H9 (cell line): ENCODE data around the gene MUSTN1. TPM values are rescaled to one million over a fixed set of nuclear protein-coding genes. Genes with fewer than 3 reads are reported as not detected.

Source experiments
- DNase-seq: peaks from one replicate; pipeline ENCODE4 v3.0.0-alpha.2; 2017
- H2AFZ ChIP-seq: one replicate; pipeline ENCODE4 v1.6.1; 2013; ENCODE audit warnings: mild to moderate bottlenecking, low read length, control low read depth, moderate library complexity
- H2AK5ac ChIP-seq: 2 replicates; pipeline ENCODE4 v1.6.1; 2013; ENCODE audit warnings: low read length, control low read depth, mixed read lengths; ENCODE audit not compliant: insufficient read length
- H2BK120ac ChIP-seq: one replicate; pipeline ENCODE4 v1.6.1; 2013; ENCODE audit warnings: low read depth, mild to moderate bottlenecking, low read length, control low read depth, inconsistent platforms; ENCODE audit not compliant: poor library complexity, severe bottlenecking
- H2BK12ac ChIP-seq: 2 replicates; pipeline ENCODE4 v1.6.1; 2013; ENCODE audit warnings: low read length, control low read depth, mixed read lengths, low read depth; ENCODE audit not compliant: insufficient read length
- H2BK15ac ChIP-seq: 2 replicates; pipeline ENCODE4 v1.6.1; 2013; ENCODE audit warnings: low read depth, low read length, control low read depth
- H2BK20ac ChIP-seq: one replicate; pipeline ENCODE4 v1.6.1; 2013; ENCODE audit warnings: low read depth, mild to moderate bottlenecking, low read length, control low read depth, inconsistent platforms; ENCODE audit not compliant: poor library complexity, severe bottlenecking
- H2BK5ac ChIP-seq: 2 replicates; pipeline ENCODE4 v1.6.1; 2013; ENCODE audit warnings: low read length, control low read depth, mixed read lengths; ENCODE audit not compliant: insufficient read length
- H3K14ac ChIP-seq: 2 replicates; pipeline ENCODE4 v1.6.1; 2013; ENCODE audit warnings: low read length, control low read depth; ENCODE audit not compliant: insufficient read depth
- H3K18ac ChIP-seq: 2 replicates; pipeline ENCODE4 v1.6.1; 2013; ENCODE audit warnings: low read depth, mild to moderate bottlenecking, mixed read lengths, low read length, control low read depth; ENCODE audit not compliant: insufficient read length
- H3K23ac ChIP-seq: 2 replicates; pipeline ENCODE4 v1.6.1; 2013; ENCODE audit warnings: low read length, control low read depth, mixed read lengths, low read depth; ENCODE audit not compliant: insufficient read length
- H3K23me2 ChIP-seq: 2 replicates; pipeline ENCODE4 v1.6.1; 2013; ENCODE audit warnings: low read depth, mild to moderate bottlenecking, mixed read lengths, low read length, control low read depth; ENCODE audit not compliant: insufficient read length, poor library complexity, severe bottlenecking
- H3K27ac ChIP-seq: 2 replicates; pipeline ENCODE4 v1.5.1; 2013; ENCODE audit warnings: low read length, control low read depth, mixed read lengths, low read depth; ENCODE audit not compliant: insufficient read length
- H3K27me3 ChIP-seq: 2 replicates; pipeline ENCODE4 v1.6.1; 2013; ENCODE audit warnings: low read length, control low read depth, inconsistent platforms; ENCODE audit not compliant: insufficient read depth
- H3K4ac ChIP-seq: 2 replicates; pipeline ENCODE4 v1.6.1; 2013; ENCODE audit warnings: low read depth, mild to moderate bottlenecking, control low read depth, inconsistent platforms, low read length, moderate library complexity
- H3K4me1 ChIP-seq: 2 replicates; pipeline ENCODE4 v1.6.1; 2013; ENCODE audit warnings: low read length, control low read depth, inconsistent platforms; ENCODE audit not compliant: insufficient read depth
- H3K4me2 ChIP-seq: 2 replicates; pipeline ENCODE4 v1.6.1; 2013; ENCODE audit warnings: low read length, control low read depth, mixed read lengths; ENCODE audit not compliant: insufficient read length, insufficient read depth
- H3K56ac ChIP-seq: 2 replicates; pipeline ENCODE4 v1.6.1; 2013; ENCODE audit warnings: low read depth, mild to moderate bottlenecking, mixed read lengths, low read length, control low read depth; ENCODE audit not compliant: insufficient read length
- H3K79me1 ChIP-seq: 2 replicates; pipeline ENCODE4 v1.6.1; 2013; ENCODE audit warnings: low read depth, mild to moderate bottlenecking, moderate library complexity, low read length, control low read depth, inconsistent platforms; ENCODE audit not compliant: insufficient read depth, poor library complexity, severe bottlenecking
- H3K79me2 ChIP-seq: 2 replicates; pipeline ENCODE4 v1.6.1; 2013; ENCODE audit warnings: low read length, control low read depth, inconsistent platforms; ENCODE audit not compliant: insufficient read depth
- H3K9ac ChIP-seq: 2 replicates; pipeline ENCODE4 v1.6.1; 2013; ENCODE audit warnings: low read length, control low read depth, mixed read lengths; ENCODE audit not compliant: insufficient read length; ENCODE audit errors: extremely low read depth
- H3K9me3 ChIP-seq: one replicate; pipeline ENCODE4 v1.6.1; 2013; ENCODE audit warnings: low read depth, low read length, inconsistent platforms; ENCODE audit not compliant: control insufficient read depth
- H3T11ph ChIP-seq: one replicate; pipeline ENCODE4 v1.6.1; 2013; ENCODE audit warnings: mild to moderate bottlenecking, low read length, control low read depth, inconsistent platforms
- H4K20me1 ChIP-seq: one replicate; pipeline ENCODE4 v1.6.1; 2013; ENCODE audit not compliant: control insufficient read depth, insufficient read length, insufficient read depth
- H4K5ac ChIP-seq: 2 replicates; pipeline ENCODE4 v1.6.1; 2013; ENCODE audit warnings: low read depth, mild to moderate bottlenecking, mixed read lengths, low read length, control low read depth; ENCODE audit not compliant: insufficient read length
- H4K8ac ChIP-seq: replicated peaks from 2 replicates; pipeline ENCODE4 v1.6.1; 2013; ENCODE audit warnings: low read length, control low read depth, mixed read lengths, low read depth; ENCODE audit not compliant: insufficient read length
- H4K91ac ChIP-seq: 2 replicates; pipeline ENCODE4 v1.6.1; 2013; ENCODE audit warnings: low read depth, mild to moderate bottlenecking, moderate library complexity, mixed read lengths, low read length, control low read depth; ENCODE audit not compliant: insufficient read length
- H3K27ac Mint-ChIP-seq, 3 experiments: 2 replicates in 2 of 3; 3 replicates in 1 of 3; pipeline ENCODE4 v1.8.0; 2020 to 2021; ENCODE audit warnings: mixed read lengths in 3 of 3, mild to moderate bottlenecking in 1 of 3, moderate library complexity in 1 of 3
- H3K27me3 Mint-ChIP-seq: 2 replicates; pipeline ENCODE4 v1.8.0; 2021; ENCODE audit warnings: low read depth, mild to moderate bottlenecking, moderate library complexity, mixed read lengths
- H3K36me3 Mint-ChIP-seq, 3 experiments: 2 replicates in 2 of 3; 3 replicates in 1 of 3; pipeline ENCODE4 v1.8.0; 2020 to 2021; ENCODE audit warnings: low read depth in 3 of 3, mixed read lengths in 3 of 3; ENCODE audit not compliant: insufficient read depth in 1 of 3
- H3K4me1 Mint-ChIP-seq, 2 experiments: 2 replicates each; pipeline ENCODE4 v1.8.0; 2020; ENCODE audit warnings: mixed read lengths in 2 of 2
- H3K4me3 Mint-ChIP-seq, 2 experiments: 2 replicates in 1 of 2; 3 replicates in 1 of 2; pipeline ENCODE4 v1.8.0; 2020 to 2021; ENCODE audit warnings: mild to moderate bottlenecking in 2 of 2, mixed read lengths in 2 of 2, moderate library complexity in 1 of 2
- H3K9me3 Mint-ChIP-seq, 2 experiments: 2 replicates in 1 of 2; 3 replicates in 1 of 2; pipeline ENCODE4 v1.8.0; 2020; ENCODE audit warnings: mild to moderate bottlenecking in 2 of 2, mixed read lengths in 2 of 2, moderate library complexity in 1 of 2
- WGBS: extraction: QIAGEN DNeasy Blood & Tissue Kit; methylation state at CpG from one replicate; pipeline ENCODE4 v1.1.7; 2013; ENCODE audit warnings: missing lambda C conversion rate, low lambda C conversion rate, mixed read lengths; ENCODE audit not compliant: insufficient read length; ENCODE audit errors: extremely low coverage; 5-methylcytosine and 5-hydroxymethylcytosine counted together
- total RNA-seq: library from RNA; stranded (reverse); gene quantifications from 2 replicates; pipeline ENCODE4 v1.2.1, GENCODE V29; 2021
- TF ChIP-seq, protein P1 (sequence below): fragments of 200-600 bp; sonication (generic); conservative IDR thresholded peaks from 3 replicates; pipeline ENCODE4 v1.8.0; 2021; ENCODE audit warnings: antibody characterized with exemption, mild to moderate bottlenecking

MUSTN1 gene
- total RNA-seq, 1 experiment from 2014 or later, result 0.72 TPM

DNA sequence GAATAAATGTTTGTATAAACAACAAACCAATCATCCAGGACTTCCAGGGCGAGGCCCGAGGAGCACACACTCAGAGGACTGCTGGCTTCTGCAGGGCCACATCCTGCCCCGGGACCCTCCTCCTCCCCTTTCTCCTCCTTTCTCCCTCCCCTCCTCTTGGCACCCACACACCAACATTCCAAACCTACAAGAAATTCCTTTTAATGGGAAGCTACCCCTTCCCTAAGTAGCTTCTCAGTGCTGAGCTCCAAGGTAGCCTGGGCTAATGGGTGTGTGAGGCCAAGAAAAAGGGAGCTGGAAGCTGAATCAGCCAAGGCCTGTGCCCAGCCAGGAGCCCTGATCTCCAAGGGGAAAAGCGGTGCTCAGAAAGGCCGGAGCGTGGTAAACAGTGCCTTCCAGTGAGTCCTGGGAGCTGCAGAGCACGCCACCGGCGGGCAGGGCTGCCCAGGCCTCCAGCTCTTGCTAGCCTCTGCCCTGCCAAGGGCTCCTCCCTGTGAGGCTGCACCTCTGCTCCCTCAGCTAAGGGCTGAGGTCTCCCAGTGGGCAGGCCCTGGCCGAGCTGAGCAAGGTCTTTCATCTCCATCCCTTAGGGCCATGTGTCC lies 36.3 kb downstream of the MUSTN1 start:
- H3K27ac Mint-ChIP-seq, result no peak overlapping the region

More for the DNA sequence above, 36.3 kb downstream of the MUSTN1 start:
- Mint-ChIP-seq H3K4me3 (no peak overlapping the region), H3K27me3 (0 out of 2 replicates have a peak, but pooled peaks cover 2% of the 10 kb centered on the region), H3K9me3 (no peaks in the 10 kb centered on the region), H3K4me1 (peaks cover 6 to 8% of the 10 kb centered on the region in 2 experiments; a peak in 3 of 4 replicates), H3K36me3 (no peaks in the 10 kb centered on the region)
- Histone ChIP-seq H4K5ac (no peak overlapping the region), H2BK120ac (no peak overlapping the region), H3K4me2 (no peak overlapping the region), H4K8ac (no peak overlapping the region), H2BK12ac (no peak overlapping the region), H3K9me3 (no peaks in the 10 kb centered on the region), H3K56ac (no peak overlapping the region), H3K4me1 (no peaks in the 10 kb centered on the region), H3K23me2 (no peaks in the 10 kb centered on the region), H4K20me1 (no peaks in the 10 kb centered on the region), H3K27ac (no peak overlapping the region), H3K23ac (no peak overlapping the region), H2BK15ac (no peak overlapping the region), H2AK5ac (no peak overlapping the region), H2AFZ (no peak overlapping the region), H3K27me3 (no peaks in the 10 kb centered on the region), H3K79me2 (no peaks in the 10 kb centered on the region), H3K18ac (no peak overlapping the region), H2BK5ac (no peak overlapping the region), H3T11ph (no peak overlapping the region), H4K91ac (no peak overlapping the region), H3K9ac (no peak overlapping the region), H3K4ac (no peak overlapping the region), H2BK20ac (no peak overlapping the region), H3K79me1 (no peaks in the 10 kb centered on the region), H3K14ac (no peak overlapping the region)
- no peak for DNase-seq
- TF ChIP-seq, protein P1, sequence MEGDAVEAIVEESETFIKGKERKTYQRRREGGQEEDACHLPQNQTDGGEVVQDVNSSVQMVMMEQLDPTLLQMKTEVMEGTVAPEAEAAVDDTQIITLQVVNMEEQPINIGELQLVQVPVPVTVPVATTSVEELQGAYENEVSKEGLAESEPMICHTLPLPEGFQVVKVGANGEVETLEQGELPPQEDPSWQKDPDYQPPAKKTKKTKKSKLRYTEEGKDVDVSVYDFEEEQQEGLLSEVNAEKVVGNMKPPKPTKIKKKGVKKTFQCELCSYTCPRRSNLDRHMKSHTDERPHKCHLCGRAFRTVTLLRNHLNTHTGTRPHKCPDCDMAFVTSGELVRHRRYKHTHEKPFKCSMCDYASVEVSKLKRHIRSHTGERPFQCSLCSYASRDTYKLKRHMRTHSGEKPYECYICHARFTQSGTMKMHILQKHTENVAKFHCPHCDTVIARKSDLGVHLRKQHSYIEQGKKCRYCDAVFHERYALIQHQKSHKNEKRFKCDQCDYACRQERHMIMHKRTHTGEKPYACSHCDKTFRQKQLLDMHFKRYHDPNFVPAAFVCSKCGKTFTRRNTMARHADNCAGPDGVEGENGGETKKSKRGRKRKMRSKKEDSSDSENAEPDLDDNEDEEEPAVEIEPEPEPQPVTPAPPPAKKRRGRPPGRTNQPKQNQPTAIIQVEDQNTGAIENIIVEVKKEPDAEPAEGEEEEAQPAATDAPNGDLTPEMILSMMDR, result no peak
- no CpG with 5 or more reads among the region's 10 CpGs for WGBS
